Suprapubic skin (tissue), 4 donors: ENCODE results near the gene CIB4. TPM values are rescaled to one million over a fixed set of nuclear protein-coding genes. Genes with fewer than 3 reads are reported as not detected.

Experiments
- DNase-seq, 2 donors: peaks; one replicate each; pipeline ENCODE4 v3.0.0-alpha.2; 2019; ENCODE audit warnings: low spot score in 2 of 2
- H3K27ac ChIP-seq: fragments of 200-600 bp; sonication (generic); one replicate; pipeline ENCODE4 v1.5.1; 2019
- H3K27me3 ChIP-seq: fragments of 200-600 bp; sonication (generic); one replicate; pipeline ENCODE4 v1.5.1; 2019
- H3K36me3 ChIP-seq: fragments of 200-600 bp; sonication (generic); one replicate; pipeline ENCODE4 v1.5.1; 2019
- H3K4me1 ChIP-seq: fragments of 200-600 bp; sonication (generic); one replicate; pipeline ENCODE4 v1.5.1; 2019
- H3K4me3 ChIP-seq: fragments of 200-600 bp; sonication (generic); one replicate; pipeline ENCODE4 v1.5.1; 2019; ENCODE audit warnings: mild to moderate bottlenecking
- H3K9me3 ChIP-seq: fragments of 200-600 bp; sonication (generic); one replicate; pipeline ENCODE4 v1.5.1; 2019
- CTCF ChIP-seq, 2 donors: fragments of 200-600 bp in 1 of 2; fragments of 450-650 bp in 1 of 2; sonication (generic) in 1 of 2; IDR thresholded peaks; one replicate each; pipeline ENCODE4 v1.5.1; 2016 to 2019; ENCODE audit warnings: antibody characterized with exemption in 2 of 2, mild to moderate bottlenecking in 1 of 2, moderate library complexity in 1 of 2
- EP300 ChIP-seq: sonication (generic); formaldehyde crosslinking; IDR thresholded peaks from one replicate; pipeline ENCODE4 v1.6.1; 2017; ENCODE audit warnings: antibody characterized with exemption
- POLR2A ChIP-seq, 2 donors: fragments of 450-650 bp; IDR thresholded peaks; one replicate each; pipeline ENCODE4 v1.6.1; 2017; ENCODE audit warnings: antibody characterized with exemption in 2 of 2, mild to moderate bottlenecking in 2 of 2, moderate library complexity in 2 of 2
- POLR2AphosphoS5 ChIP-seq, 3 donors: sonication (generic); formaldehyde crosslinking; IDR thresholded peaks; one replicate each; pipeline ENCODE4 v1.6.1; 2017; ENCODE audit warnings: antibody characterized with exemption in 3 of 3
- WGBS: methylation state at CpG from one replicate; pipeline ENCODE4 v1.1.5; 2018; 5-methylcytosine and 5-hydroxymethylcytosine counted together
- total RNA-seq, 4 donors: library from RNA; depleted of rRNA; stranded (reverse); fragments of >200 nt; gene quantifications; one replicate each; pipeline ENCODE4 v1.1.0, GENCODE V29; 2016

The CIB4 gene
- total RNA-seq, 4 donors from 2014 or later: not detected

- Histone ChIP-seq H3K9me3 (no peaks in the 10 kb centered on the region), H3K4me1 (no peaks in the 10 kb centered on the region), H3K27me3 (peaks cover 6% of the 10 kb centered on the region), H3K27ac (no peak overlapping the region), H3K36me3 (no peaks in the 10 kb centered on the region), H3K4me3 (no peak overlapping the region)
- TF ChIP-seq EP300: no peak
- TF ChIP-seq CTCF (IDR thresholded peaks at IDR 0.05): no peak
- TF ChIP-seq POLR2A (IDR thresholded peaks at IDR 0.05): no peak
- TF ChIP-seq POLR2AphosphoS5 (IDR thresholded peaks at IDR 0.05): no peak
- 84% methylated on average over 13 of the region's 13 CpGs for WGBS
- no peak for DNase-seq
These were observed 9.6 kb downstream of the CIB4 start for GRCh38 chr2:26631401-26632170.

- Histone ChIP-seq H3K4me1 (no peaks in the 10 kb centered on the region), H3K27ac (no peak overlapping the region), H3K27me3 (peaks cover 6% of the 10 kb centered on the region), H3K9me3 (no peaks in the 10 kb centered on the region), H3K36me3 (no peaks in the 10 kb centered on the region), H3K4me3 (no peak overlapping the region)
- TF ChIP-seq CTCF (IDR thresholded peaks at IDR 0.05): no peak
- TF ChIP-seq POLR2A (IDR thresholded peaks at IDR 0.05): no peak
- no peak for TF ChIP-seq POLR2AphosphoS5 (IDR thresholded peaks at IDR 0.05)
- TF ChIP-seq EP300: no peak
- 81% methylated on average over 10 of the region's 10 CpGs for WGBS
- DNase-seq: no peak
These were observed 10.4 kb downstream of the CIB4 start for GRCh38 chr2:26630669-26631360.

- Histone ChIP-seq H3K9me3 (no peaks in the 10 kb centered on the region), H3K4me3 (no peak overlapping the region), H3K27me3 (peaks cover 6% of the 10 kb centered on the region), H3K4me1 (no peaks in the 10 kb centered on the region), H3K27ac (no peak overlapping the region), H3K36me3 (no peaks in the 10 kb centered on the region)
- 96% methylated on average over 4 of the region's 4 CpGs for WGBS
- TF ChIP-seq CTCF (IDR thresholded peaks at IDR 0.05) (no peak), EP300 (no peak), POLR2AphosphoS5 (IDR thresholded peaks at IDR 0.05) (no peak), POLR2A (IDR thresholded peaks at IDR 0.05) (no peak)
- DNase-seq: no peak
These were observed 10.9 kb downstream of the CIB4 start for GRCh38 chr2:26630235-26630634.

- H3K4me1 ChIP-seq: no peaks in the 10 kb centered on the region
- TF ChIP-seq CTCF (IDR thresholded peaks at IDR 0.05): no peak
- TF ChIP-seq POLR2A (IDR thresholded peaks at IDR 0.05): no peak
- TF ChIP-seq POLR2AphosphoS5 (IDR thresholded peaks at IDR 0.05): no peak
- TF ChIP-seq EP300: no peak
- H3K27me3 ChIP-seq: peaks cover 6% of the 10 kb centered on the region
- WGBS: 92% methylated on average over 7 of the region's 10 CpGs
- H3K36me3 ChIP-seq: no peaks in the 10 kb centered on the region
- no peak overlapping the region for H3K27ac ChIP-seq
- no peak overlapping the region for H3K4me3 ChIP-seq
- no peak for DNase-seq
- no peaks in the 10 kb centered on the region for H3K9me3 ChIP-seq
These were observed 11.4 kb downstream of the CIB4 start for GRCh38 chr2:26629751-26630150.

- peaks cover 6% of the 10 kb centered on the region for H3K27me3 ChIP-seq
- no peak for DNase-seq
- H3K27ac ChIP-seq: no peak overlapping the region
- no peak overlapping the region for H3K4me3 ChIP-seq
- no peaks in the 10 kb centered on the region for H3K36me3 ChIP-seq
- no peaks in the 10 kb centered on the region for H3K9me3 ChIP-seq
- TF ChIP-seq CTCF (IDR thresholded peaks at IDR 0.05): no peak
- no peak for TF ChIP-seq EP300
- TF ChIP-seq POLR2A (IDR thresholded peaks at IDR 0.05): no peak
- no peak for TF ChIP-seq POLR2AphosphoS5 (IDR thresholded peaks at IDR 0.05)
- WGBS: 78% methylated on average over 4 of the region's 5 CpGs
- H3K4me1 ChIP-seq: no peaks in the 10 kb centered on the region
These were observed 11.9 kb downstream of the CIB4 start for GRCh38 chr2:26629346-26629630.
